Panc1 (cell line): ENCODE results near the gene RCSD1. TPM values are rescaled to one million over a fixed set of nuclear protein-coding genes. Genes with fewer than 3 reads are reported as not detected.

Experiments used
- ATAC-seq: fragments of 200-7000 bp; cut with Tn5 transposase; 2 replicates; pipeline ENCODE4 v1.9.1; 2020; ENCODE audit warnings: mild to moderate bottlenecking, moderate library complexity
- BruUV-seq: library from RNA; stranded (reverse); fragments of 400-500 nt; replicated peaks from 2 replicates; lab custom pipeline; 2021; lab: Mats Ljungman, UMichigan
- CTCF ChIA-PET: fragments of 300-600 bp; sonication (Branson Sonifier 250); formaldehyde crosslinking; loops from one replicate; lab custom pipeline; 2022; ENCODE audit warnings: antibody characterized with exemption; lab: Charles Lee
- POLR2A ChIA-PET: fragments of 300-600 bp; sonication (Branson Sonifier 250); formaldehyde crosslinking; loops from one replicate; lab custom pipeline; 2022; ENCODE audit warnings: antibody characterized with exemption; lab: Charles Lee
- DNase-seq: peaks from one replicate; pipeline ENCODE4 v3.0.0-alpha.2; 2010; ENCODE audit warnings: low read depth, low spot score
- H3K27ac ChIP-seq: 2 replicates; pipeline ENCODE4 v1.5.1; 2011; ENCODE audit warnings: mild to moderate bottlenecking, low read length, inconsistent platforms
- H3K27me3 ChIP-seq: fragments of 200-500 bp; sonication (Bioruptor generic); 2 replicates; pipeline ENCODE4 v1.6.0; 2014; ENCODE audit warnings: low read length, inconsistent platforms; ENCODE audit not compliant: control insufficient read depth, insufficient read depth
- H3K36me3 ChIP-seq: fragments of 200-500 bp; sonication (Bioruptor generic); 2 replicates; pipeline ENCODE4 v1.5.1; 2014; ENCODE audit warnings: inconsistent platforms, mild to moderate bottlenecking, low read length, moderate library complexity; ENCODE audit not compliant: control insufficient read depth, insufficient read depth
- H3K4me1 ChIP-seq: 2 replicates; pipeline ENCODE4 v1.5.1; 2011; ENCODE audit warnings: inconsistent platforms, mild to moderate bottlenecking, low read length, moderate library complexity; ENCODE audit not compliant: control insufficient read depth, insufficient read depth
- H3K4me3 ChIP-seq, 2 experiments: 2 replicates each; pipeline ENCODE4 v1.5.1; 2011 to 2012; ENCODE audit warnings: low read depth in 2 of 2, low read length in 2 of 2, mild to moderate bottlenecking in 2 of 2, inconsistent platforms in 1 of 2, moderate library complexity in 1 of 2
- H3K9me3 ChIP-seq: fragments of 200-500 bp; sonication (Bioruptor generic); 2 replicates; pipeline ENCODE4 v1.5.1; 2014; ENCODE audit warnings: low read depth, mild to moderate bottlenecking, inconsistent platforms, low read length, moderate library complexity; ENCODE audit not compliant: control insufficient read depth, insufficient read depth
- POLR2AphosphoS5 ChIP-seq: IDR thresholded peaks from 2 replicates; pipeline ENCODE4 v1.6.1; 2012; ENCODE audit warnings: mild to moderate bottlenecking, low read depth, low read length, moderate library complexity
- SIN3A ChIP-seq: IDR thresholded peaks from 2 replicates; pipeline ENCODE4 v1.6.1; 2012; ENCODE audit warnings: low read depth, mild to moderate bottlenecking, low read length, moderate library complexity, borderline replicate concordance; ENCODE audit not compliant: insufficient read depth
- TCF7L2 ChIP-seq: IDR thresholded peaks from 2 replicates; pipeline ENCODE4 v1.6.1; 2011; ENCODE audit warnings: mild to moderate bottlenecking, low read depth, low read length, inconsistent platforms
- in situ Hi-C: cut with HindIII; loops from 2 replicates; pipeline ENCODE4 v1.10.0; 2016; ENCODE audit warnings: low sequenced_read_pairs, low pct_unique_long_range_greater_than_20kb
- intact Hi-C: fragments of 100-400 bp; cut with micrococcal nuclease; formaldehyde crosslinking; loops from one replicate; pipeline ENCODE4 v1.10.0; 2022; ENCODE audit not compliant: unreplicated experiment
- total RNA-seq: library from RNA; stranded (reverse); gene quantifications from one replicate; pipeline ENCODE4 v1.2.1, GENCODE V29; 2021; ENCODE audit not compliant: unreplicated experiment
- TF ChIP-seq, protein P1 (sequence below): fragments of 450-650 bp; IDR thresholded peaks from 2 replicates; pipeline ENCODE4 v1.5.1; 2017; ENCODE audit warnings: mild to moderate bottlenecking
- TF ChIP-seq, protein P2 (sequence below), 2 experiments: IDR thresholded peaks; 2 replicates each; pipeline ENCODE4 v1.6.1; 2011 to 2012; ENCODE audit warnings: low read depth in 2 of 2, control low read depth in 1 of 2, low read length in 1 of 2, mild to moderate bottlenecking in 1 of 2, moderate library complexity in 1 of 2; ENCODE audit not compliant: insufficient read depth in 1 of 2

RCSD1 gene
- total RNA-seq, 1 experiment from 2014 or later: 1.4 TPM

DNA sequence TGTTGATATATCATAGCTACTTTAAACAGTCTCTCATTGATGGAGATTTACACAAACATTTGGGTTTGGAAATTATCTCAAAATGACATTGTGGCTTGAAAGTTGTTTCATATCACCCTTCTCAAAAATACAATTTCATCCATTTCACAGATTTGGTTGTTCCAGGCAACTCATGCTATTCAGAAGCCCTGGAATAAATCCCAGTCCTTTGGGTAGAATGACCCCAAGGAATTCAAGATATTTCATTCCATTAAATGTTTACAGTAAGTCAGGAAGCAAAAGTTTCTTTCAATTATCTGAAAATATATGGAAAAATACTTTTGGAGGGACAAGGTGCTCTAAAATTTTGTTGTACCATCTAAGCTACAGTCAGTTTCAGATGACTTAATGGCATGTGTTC lies 118.9 kb downstream of the RCSD1 start:
- ChIA-PET CTCF (no interaction called here), POLR2A (no interaction called here)
- BruUV-seq: no TSS peak
- no peaks in the 10 kb centered on the region for H3K36me3 ChIP-seq
- no peak overlapping the region for H3K4me3 ChIP-seq
- no peak for TF ChIP-seq TCF7L2
- TF ChIP-seq, protein P1, sequence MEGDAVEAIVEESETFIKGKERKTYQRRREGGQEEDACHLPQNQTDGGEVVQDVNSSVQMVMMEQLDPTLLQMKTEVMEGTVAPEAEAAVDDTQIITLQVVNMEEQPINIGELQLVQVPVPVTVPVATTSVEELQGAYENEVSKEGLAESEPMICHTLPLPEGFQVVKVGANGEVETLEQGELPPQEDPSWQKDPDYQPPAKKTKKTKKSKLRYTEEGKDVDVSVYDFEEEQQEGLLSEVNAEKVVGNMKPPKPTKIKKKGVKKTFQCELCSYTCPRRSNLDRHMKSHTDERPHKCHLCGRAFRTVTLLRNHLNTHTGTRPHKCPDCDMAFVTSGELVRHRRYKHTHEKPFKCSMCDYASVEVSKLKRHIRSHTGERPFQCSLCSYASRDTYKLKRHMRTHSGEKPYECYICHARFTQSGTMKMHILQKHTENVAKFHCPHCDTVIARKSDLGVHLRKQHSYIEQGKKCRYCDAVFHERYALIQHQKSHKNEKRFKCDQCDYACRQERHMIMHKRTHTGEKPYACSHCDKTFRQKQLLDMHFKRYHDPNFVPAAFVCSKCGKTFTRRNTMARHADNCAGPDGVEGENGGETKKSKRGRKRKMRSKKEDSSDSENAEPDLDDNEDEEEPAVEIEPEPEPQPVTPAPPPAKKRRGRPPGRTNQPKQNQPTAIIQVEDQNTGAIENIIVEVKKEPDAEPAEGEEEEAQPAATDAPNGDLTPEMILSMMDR: no peak
- TF ChIP-seq, protein P2, sequence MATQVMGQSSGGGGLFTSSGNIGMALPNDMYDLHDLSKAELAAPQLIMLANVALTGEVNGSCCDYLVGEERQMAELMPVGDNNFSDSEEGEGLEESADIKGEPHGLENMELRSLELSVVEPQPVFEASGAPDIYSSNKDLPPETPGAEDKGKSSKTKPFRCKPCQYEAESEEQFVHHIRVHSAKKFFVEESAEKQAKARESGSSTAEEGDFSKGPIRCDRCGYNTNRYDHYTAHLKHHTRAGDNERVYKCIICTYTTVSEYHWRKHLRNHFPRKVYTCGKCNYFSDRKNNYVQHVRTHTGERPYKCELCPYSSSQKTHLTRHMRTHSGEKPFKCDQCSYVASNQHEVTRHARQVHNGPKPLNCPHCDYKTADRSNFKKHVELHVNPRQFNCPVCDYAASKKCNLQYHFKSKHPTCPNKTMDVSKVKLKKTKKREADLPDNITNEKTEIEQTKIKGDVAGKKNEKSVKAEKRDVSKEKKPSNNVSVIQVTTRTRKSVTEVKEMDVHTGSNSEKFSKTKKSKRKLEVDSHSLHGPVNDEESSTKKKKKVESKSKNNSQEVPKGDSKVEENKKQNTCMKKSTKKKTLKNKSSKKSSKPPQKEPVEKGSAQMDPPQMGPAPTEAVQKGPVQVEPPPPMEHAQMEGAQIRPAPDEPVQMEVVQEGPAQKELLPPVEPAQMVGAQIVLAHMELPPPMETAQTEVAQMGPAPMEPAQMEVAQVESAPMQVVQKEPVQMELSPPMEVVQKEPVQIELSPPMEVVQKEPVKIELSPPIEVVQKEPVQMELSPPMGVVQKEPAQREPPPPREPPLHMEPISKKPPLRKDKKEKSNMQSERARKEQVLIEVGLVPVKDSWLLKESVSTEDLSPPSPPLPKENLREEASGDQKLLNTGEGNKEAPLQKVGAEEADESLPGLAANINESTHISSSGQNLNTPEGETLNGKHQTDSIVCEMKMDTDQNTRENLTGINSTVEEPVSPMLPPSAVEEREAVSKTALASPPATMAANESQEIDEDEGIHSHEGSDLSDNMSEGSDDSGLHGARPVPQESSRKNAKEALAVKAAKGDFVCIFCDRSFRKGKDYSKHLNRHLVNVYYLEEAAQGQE (IDR thresholded peaks at IDR 0.05; ENCODE audit: insufficient read depth in 1 of 2, low read depth in 2 of 2, low read length in 1 of 2): no peak
- no peak for TF ChIP-seq SIN3A
- no peak for TF ChIP-seq POLR2AphosphoS5
- DNase-seq: no peak
- intact Hi-C loops: no loop called here
- 0 out of 2 replicates have a peak, but pooled peaks cover 2% of the 10 kb centered on the region for H3K4me1 ChIP-seq
- in situ Hi-C loops: no loop called here
- H3K27ac ChIP-seq: no peak overlapping the region
- H3K27me3 ChIP-seq: no peaks in the 10 kb centered on the region
- no peak for ATAC-seq
- H3K9me3 ChIP-seq: no peaks in the 10 kb centered on the region

DNA sequence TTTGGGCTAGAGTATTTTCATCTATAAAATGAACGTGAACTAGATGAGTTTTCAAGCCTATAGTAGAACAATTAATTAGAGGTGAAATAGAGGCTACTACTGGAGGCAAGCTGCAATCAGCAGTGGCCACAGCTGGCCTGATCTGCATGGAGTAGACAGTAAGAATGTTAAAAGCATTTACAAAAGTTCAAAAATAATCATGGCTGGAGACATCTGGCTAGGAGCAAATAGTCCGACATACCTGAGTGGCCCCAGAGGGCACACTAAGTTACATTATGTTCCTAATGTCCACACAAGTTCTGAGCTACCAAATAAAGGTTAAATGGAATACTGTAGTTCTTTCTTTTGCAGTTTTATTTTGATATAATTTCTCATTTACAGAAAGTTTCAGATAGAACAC lies 119.7 kb downstream of the RCSD1 start:
- DNase-seq (no peak), ATAC-seq (no peak)
- ChIA-PET POLR2A (no interaction called here), CTCF (interaction anchor here (0.6 kb wide), 1 partner anchor 41 kb away, joined by 17 read pairs; no protein-coding TSS in a partner anchor)
- Histone ChIP-seq H3K4me3 (no peak overlapping the region), H3K27me3 (no peaks in the 10 kb centered on the region), H3K4me1 (0 out of 2 replicates have a peak, but pooled peaks cover 2% of the 10 kb centered on the region), H3K36me3 (no peaks in the 10 kb centered on the region), H3K27ac (no peak overlapping the region), H3K9me3 (no peaks in the 10 kb centered on the region)
- TF ChIP-seq TCF7L2 (no peak), SIN3A (no peak), POLR2AphosphoS5 (no peak)
- TF ChIP-seq, protein P1: no peak
- TF ChIP-seq, protein P2 (IDR thresholded peaks at IDR 0.05; ENCODE audit: insufficient read depth in 1 of 2, low read depth in 2 of 2, low read length in 1 of 2): no peak
- BruUV-seq: no TSS peak
- intact Hi-C loops: no loop called here
- in situ Hi-C loops: no loop called here
